Right atrium auricular region (tissue), 2 donors: Measurements from ENCODE around the gene ERGIC1. TPM values are rescaled to one million over a fixed set of nuclear protein-coding genes. Genes with fewer than 3 reads are reported as not detected.
"Not testable (repeated sequence)": the region's sequence is repeated elsewhere in the genome, so short reads cannot be mapped to it uniquely, and the experiment has no call there.

Experiments
- DNase-seq: peaks from one replicate; pipeline ENCODE4 v3.0.0-alpha.2; 2019; ENCODE audit warnings: low spot score
- H3K27ac ChIP-seq, 2 donors: fragments of 200-600 bp; sonication (generic); 1 replicate in 1 of 2; 2 replicates in 1 of 2; pipeline ENCODE4 v1.5.1; 2016 to 2019
- H3K27me3 ChIP-seq, 2 donors: fragments of 200-600 bp; sonication (generic); one replicate each; pipeline versions ENCODE4 v1.5.1 to v1.6.0; 2017 to 2019
- H3K36me3 ChIP-seq: fragments of 200-600 bp; sonication (generic); one replicate; pipeline ENCODE4 v1.5.1; 2016
- H3K4me1 ChIP-seq, 2 donors: fragments of 200-600 bp; sonication (generic); one replicate each; pipeline versions ENCODE4 v1.5.1 to v1.6.0; 2017 to 2019
- H3K4me3 ChIP-seq, 2 donors: fragments of 200-600 bp; sonication (generic); 1 replicate in 1 of 2; 2 replicates in 1 of 2; pipeline ENCODE4 v1.5.1; 2017 to 2019; ENCODE audit warnings: mild to moderate bottlenecking in 1 of 2, moderate library complexity in 1 of 2
- H3K9me3 ChIP-seq, 2 donors: fragments of 200-600 bp; sonication (generic); one replicate each; pipeline ENCODE4 v1.5.1; 2019
- total RNA-seq, 2 donors: library from RNA; depleted of rRNA; stranded (reverse); fragments of >200 nt; gene quantifications; one replicate each; pipeline ENCODE4 v1.1.0, GENCODE V29; 2016
- TF ChIP-seq, protein P1 (sequence below), 2 donors: fragments of 200-600 bp; sonication (generic); IDR thresholded peaks; one replicate each; pipeline ENCODE4 v1.5.1; 2019; ENCODE audit warnings: antibody characterized with exemption in 2 of 2

The ERGIC1 gene
- total RNA-seq, 2 donors from 2014 or later: 70.7 to 113 TPM

DNA sequence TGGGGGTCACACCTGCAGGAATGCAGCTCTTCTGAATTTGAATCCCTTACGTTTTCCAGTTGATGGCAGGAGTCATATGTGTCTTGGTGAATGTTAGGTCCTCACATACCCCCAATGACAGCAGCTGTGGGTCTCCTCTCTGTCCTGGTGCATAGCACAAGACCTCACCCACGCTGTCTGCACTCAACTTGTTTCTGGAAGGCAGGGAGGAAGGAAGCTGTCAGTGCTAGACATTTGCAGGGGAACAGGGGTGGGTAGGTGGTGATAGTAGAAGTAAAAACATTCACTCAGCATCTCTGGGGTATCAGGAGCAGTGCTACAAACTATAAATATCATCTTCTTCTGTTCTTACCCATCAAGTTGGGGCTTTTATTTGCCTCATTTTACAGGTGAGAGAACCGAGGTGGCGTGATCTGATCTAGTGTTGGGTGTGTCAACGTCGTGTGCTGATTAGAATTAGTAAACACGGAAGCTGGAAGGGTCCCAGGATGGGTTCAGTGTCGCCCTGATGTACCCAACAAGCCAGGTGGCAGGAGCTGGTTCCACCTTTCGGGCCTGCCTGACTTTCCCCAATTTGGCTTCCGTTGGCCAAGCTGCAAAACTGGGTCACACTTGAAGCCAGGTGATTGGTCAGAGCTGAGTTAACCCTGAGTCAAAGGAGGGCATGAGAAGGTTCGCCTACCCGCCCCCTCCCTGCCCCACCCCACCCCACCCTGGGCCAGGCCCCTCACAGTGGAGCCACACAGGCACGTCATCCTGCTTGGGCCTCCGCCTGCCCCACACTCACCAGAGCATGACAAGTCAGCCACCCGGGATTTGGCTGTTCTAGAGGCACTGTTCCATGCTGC lies 15.8 kb downstream of the ERGIC1 start:
- no peak overlapping the region for H3K27ac ChIP-seq
- DNase-seq: no peak
- H3K36me3 ChIP-seq: no peaks in the 10 kb centered on the region

DNA sequence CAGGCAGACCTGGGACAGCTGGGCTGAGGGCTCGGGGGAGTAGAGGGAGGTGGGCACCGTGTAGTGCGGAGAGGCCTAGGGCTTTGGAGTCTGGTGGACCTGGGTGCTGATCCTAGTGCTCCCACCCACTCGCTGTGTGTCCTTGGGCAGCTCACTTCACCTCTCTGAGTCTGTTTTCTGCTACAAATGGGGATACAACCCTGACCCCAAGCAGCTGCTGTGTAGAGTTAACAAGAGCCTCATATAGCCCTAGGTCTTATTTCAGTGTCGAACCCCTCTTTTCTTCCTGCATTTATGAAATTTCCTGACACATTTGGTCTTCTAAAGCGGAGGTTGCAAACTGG lies 16.4 kb downstream of the ERGIC1 start:
- Histone ChIP-seq H3K4me1 (peaks cover under 1 to 50% of the 10 kb centered on the region in 2 donors), H3K27ac (no peak overlapping the region), H3K4me3 (no peak overlapping the region), H3K36me3 (no peaks in the 10 kb centered on the region), H3K27me3 (no peaks in the 10 kb centered on the region), H3K9me3 (no peaks in the 10 kb centered on the region)
- no peak for DNase-seq
- TF ChIP-seq, protein P1, sequence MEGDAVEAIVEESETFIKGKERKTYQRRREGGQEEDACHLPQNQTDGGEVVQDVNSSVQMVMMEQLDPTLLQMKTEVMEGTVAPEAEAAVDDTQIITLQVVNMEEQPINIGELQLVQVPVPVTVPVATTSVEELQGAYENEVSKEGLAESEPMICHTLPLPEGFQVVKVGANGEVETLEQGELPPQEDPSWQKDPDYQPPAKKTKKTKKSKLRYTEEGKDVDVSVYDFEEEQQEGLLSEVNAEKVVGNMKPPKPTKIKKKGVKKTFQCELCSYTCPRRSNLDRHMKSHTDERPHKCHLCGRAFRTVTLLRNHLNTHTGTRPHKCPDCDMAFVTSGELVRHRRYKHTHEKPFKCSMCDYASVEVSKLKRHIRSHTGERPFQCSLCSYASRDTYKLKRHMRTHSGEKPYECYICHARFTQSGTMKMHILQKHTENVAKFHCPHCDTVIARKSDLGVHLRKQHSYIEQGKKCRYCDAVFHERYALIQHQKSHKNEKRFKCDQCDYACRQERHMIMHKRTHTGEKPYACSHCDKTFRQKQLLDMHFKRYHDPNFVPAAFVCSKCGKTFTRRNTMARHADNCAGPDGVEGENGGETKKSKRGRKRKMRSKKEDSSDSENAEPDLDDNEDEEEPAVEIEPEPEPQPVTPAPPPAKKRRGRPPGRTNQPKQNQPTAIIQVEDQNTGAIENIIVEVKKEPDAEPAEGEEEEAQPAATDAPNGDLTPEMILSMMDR (IDR thresholded peaks at IDR 0.05): no peak

More for the DNA sequence above, 15.8 kb downstream of the ERGIC1 start:
- H3K4me1 ChIP-seq: peaks cover 0 to 44% of the 10 kb centered on the region in 2 donors
- H3K27me3 ChIP-seq: no peaks in the 10 kb centered on the region
- TF ChIP-seq, protein P1 (IDR thresholded peaks at IDR 0.05): no peak
- no peak overlapping the region for H3K4me3 ChIP-seq
- H3K9me3 ChIP-seq: no peaks in the 10 kb centered on the region

DNA sequence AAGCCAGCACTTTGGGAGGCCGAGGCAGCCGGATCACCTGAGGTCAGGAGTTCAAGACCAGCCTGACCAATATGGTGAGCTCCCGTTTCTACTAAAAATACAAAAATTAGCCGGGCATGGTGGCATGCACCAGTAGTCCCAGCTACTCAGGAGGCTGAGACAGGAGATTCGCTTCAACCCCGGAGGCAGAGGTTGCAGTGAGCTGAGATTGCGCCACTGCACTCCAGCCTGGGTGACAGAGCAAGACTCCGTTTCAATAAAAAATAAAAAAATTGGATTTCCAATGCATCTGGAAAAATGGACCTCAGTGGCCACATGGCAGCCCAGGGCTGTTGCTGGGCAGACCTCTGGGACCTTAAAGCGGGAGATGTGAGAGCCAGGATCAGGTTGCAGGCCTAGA lies 17.2 kb downstream of the ERGIC1 start:
- DNase-seq, H3K36me3 ChIP-seq, H3K27me3 ChIP-seq, H3K4me3 ChIP-seq, H3K27ac ChIP-seq, H3K9me3 ChIP-seq: not testable (repeated sequence)
- H3K4me1 ChIP-seq: peaks cover 2 to 58% of the 10 kb centered on the region in 2 donors

DNA sequence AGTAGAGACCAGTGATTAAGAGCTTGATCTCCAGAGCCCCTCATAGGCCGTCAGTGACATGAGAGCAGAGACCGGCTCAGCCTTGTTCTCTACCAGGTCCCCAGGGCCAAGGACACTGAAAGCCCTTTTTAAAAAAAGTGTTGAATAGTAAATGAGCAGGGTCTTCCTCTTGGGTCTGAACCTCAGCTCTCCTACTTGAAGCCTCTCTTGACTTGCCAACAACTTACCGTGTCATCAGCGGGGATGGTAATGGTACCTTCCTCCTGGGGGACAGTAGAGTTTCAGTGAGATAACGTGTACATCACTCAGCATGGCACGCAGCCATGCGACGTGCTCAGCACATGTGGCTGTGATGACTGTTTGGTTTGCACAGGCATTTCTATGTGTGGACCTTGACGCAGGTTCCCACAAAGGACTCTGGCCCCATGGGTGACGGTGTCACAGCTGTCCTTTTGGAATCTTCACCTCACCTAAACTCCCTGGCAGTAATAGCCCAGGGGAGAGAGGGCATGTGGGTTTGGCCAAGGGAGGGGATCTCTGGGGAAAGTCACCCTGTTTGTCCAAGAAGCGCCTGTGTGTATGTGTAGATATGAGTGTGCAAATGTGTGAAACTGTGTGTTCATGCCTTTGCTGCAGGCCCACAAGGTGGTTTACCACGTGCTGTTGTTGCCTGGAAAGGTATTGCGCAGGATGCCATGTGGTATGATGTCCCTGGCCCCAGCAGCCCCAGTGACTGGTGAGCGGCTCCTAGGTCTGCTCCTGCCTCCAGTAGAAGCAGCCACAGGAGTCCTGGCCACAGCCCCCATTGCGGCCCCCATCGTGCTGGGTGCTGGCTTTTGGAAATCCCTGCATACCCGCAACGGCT lies 18.7 kb downstream of the ERGIC1 start:
- peak overlapping the region; percentile 79 to 85 for H3K27ac ChIP-seq

DNA sequence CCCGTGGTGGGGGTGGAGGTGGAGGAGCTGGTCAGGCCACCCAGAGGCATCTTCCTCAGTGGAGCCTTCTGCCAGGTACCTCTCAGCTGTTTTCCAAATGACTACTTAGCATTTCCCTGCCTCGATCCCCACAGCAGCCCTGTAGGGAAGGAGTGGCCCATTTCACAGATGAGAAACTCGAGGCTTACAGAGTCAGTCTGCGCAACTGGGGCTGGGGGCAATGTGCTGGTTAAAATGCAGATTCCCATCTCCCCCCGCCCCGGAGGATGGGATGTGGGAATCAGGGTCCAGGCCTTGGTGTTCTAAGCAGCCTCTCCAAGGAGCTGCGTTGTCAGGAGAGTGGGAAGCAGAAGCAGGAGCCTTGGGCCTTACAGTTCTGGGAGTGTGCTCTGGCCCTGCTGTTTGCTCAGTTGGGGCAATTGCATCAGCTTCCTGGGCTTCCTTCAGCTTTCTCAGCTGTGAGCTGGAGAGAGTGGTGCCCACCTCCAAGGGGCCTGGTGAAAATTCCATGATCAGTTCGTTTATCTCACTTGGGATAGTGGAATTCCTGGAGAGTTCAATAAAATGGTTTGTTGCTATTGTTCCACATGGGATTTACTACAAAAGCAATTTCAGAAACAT lies 19.4 kb downstream of the ERGIC1 start:
- peak overlapping the region; percentile 79 to 85 for H3K27ac ChIP-seq
- no peak for DNase-seq
- no peaks in the 10 kb centered on the region for H3K9me3 ChIP-seq
- H3K36me3 ChIP-seq: no peaks in the 10 kb centered on the region
- no peaks in the 10 kb centered on the region for H3K27me3 ChIP-seq
- peaks cover 2 to 68% of the 10 kb centered on the region in 2 donors for H3K4me1 ChIP-seq
- TF ChIP-seq, protein P1 (IDR thresholded peaks at IDR 0.05): no peak
- H3K4me3 ChIP-seq: no peak overlapping the region

More for the DNA sequence above, 18.7 kb downstream of the ERGIC1 start:
- DNase-seq: no peak
- Histone ChIP-seq H3K27me3 (no peaks in the 10 kb centered on the region), H3K9me3 (no peaks in the 10 kb centered on the region), H3K4me1 (peaks cover 2 to 60% of the 10 kb centered on the region in 2 donors), H3K4me3 (no peak overlapping the region), H3K36me3 (no peaks in the 10 kb centered on the region)
- TF ChIP-seq, protein P1 (IDR thresholded peaks at IDR 0.05): no peak
